Measurements from ENCODE around the gene TXK.

Gene TXK

DNA sequence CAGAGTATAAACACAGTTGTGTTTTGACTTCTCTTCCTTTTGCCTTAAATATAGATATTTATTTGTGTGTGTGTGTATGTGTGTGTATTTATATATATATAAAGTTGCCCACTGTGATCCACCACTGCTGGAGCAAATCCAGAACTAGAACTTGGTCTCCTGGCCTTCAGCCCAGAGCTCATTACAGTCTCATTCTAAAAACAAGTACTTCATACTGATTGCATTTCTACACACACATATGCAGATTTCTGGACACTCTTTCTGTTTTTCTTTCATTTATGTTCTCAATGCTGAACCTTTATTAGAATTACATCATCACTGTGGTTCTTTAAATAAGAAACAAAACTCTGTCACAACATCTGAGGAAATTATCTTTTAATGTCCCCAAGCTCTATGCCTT lies 381 bp downstream of the TXK start:
- DNase-seq, result no peak

DNA sequence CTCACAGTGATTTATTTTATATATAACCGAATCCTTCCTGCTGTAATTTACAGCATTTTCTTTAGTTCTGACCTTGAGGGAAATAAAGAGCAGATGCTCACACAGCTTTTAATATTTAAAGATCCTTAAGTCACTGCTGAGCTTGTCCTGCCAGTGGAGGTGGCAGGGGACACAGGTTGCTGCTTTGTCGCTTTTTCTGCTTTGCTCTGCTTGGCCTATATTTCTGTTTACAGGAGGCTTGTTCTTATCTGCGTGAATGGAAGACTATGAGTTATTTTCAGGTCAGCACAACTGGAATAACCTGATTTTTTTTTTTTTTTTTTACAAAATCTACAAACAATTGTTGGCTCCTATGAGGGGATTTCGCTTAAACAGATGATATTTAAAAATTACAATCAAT lies 2.3 kb downstream of the TXK start:
- DNase-seq, result no peak

DNA sequence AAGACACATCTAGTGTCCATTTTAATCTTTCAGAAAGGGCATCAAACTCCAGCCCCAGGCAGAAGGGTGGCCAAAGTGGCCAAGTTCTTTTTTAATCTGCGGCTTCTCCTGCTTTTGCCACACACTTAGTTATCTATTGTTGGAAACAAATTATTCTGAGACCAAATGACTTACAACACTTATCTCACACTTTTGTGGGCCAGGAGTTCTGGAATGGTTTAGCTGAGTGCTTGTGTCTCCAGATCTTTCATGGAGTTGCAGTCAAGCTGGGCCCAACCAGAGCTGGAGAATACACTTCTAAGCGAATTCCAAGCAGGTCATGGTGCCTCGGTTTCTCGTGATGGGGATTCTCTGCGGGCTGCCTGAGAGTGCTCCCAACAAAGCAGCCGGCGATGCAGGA lies 4.0 kb downstream of the TXK start:
- no peak for DNase-seq

DNA sequence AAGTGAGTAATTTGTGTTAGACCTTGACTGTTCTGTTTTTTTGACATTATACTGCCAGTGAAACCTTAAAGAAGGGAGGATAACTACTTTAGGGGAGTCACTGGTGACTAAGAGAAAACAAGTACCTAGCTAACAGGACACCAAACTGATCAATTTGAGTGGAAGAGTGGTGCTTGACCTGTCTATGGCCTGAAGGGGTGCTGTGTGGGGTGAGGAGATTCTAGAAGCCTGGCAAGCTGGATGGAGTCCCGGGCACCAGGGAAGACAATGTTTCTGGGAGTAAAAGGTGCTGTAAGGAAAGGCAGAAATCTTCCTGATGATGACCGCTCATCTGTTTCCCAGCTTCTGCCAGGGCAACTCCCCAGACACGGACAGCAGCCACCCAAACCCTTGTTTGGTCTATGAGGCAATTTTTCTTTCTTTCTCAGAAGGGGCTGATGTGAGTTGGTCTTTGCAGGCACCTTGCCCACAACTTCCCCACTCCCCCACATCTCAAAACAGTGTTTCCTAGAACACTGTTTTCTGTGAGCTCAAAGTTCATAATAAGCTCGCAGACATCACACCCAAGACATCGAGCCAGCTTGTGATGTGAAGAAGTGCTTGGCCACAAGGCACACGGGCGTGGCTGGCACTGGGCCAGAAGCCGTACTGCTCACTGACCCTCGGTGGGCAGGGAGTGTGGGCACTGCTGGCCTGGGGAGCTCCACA lies 4.6 kb downstream of the TXK start:
- no peak for DNase-seq

DNA sequence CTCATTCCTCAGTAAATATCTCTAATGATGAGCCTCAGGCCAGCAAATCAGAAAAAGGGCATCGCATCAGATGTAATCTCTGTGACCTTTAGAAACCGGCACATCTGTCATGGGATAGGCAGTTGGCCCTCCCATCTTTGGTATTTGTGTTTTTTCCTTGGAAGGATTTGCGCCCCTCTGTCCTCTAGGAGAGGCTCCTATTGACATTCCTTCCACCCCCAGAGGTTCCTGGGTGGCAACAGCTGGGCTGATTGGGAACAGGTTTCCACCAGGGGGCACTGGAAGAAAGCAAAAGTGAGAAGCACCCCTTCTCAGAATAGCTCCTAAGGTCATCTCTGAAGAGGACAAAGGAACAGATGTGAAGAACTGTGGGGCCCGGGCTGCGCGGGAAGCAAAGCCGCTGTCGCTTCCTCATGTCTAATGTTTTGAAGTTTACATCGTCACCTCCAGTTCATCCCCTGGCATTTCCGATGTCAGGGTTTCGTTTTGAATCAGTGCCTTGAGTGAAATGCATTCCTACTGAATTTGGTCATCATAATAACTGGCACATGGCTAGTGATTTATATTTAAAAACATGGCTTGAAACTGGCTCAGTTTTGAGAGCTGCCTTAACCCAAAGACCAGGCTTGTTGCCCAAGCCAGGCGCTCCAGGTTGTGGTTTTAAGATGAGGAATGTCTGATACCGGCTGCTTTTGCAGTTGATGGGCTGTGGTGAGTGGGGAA lies 6.2 kb downstream of the TXK start:
- peak; percentile 94 for DNase-seq

DNA sequence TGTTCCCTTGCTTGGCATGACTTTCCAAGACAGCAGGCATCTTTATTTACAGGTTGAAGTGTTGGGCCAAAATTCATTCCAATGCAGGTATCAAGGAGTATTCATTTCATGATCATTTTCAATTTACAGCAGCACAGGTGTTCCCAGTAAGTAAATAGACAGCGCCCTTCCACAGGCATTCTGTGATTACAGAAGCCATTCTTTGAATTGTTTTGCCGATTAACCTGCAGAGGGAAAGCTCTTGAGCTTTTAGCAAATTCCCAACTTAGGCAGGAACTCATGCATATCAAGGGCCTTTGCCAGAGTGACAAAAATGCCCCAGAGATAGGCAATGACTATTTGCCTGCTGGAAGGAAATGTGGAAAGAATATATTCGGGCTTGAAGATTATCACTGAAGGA lies 6.8 kb downstream of the TXK start:
- DNase-seq, result no peak

DNA sequence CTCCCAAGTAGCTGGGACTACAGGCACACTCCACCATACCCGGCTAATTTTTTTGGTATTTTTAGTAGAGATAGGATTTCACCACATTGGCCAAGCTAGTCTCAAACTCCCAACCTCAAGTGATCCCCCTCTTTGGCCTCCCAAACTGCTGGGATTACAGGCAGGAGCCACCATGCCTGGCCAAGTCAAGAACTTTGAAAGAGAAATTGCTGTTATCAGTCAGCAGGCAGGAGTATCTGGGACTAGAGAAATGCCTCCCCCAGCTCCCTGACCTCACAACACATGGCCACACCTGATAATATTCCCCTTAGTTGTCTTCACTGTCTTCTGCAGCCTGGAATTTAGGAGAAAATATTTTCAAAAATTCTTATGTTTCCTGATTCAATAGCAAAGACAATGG lies 7.4 kb downstream of the TXK start:
- DNase-seq, result no peak

DNA sequence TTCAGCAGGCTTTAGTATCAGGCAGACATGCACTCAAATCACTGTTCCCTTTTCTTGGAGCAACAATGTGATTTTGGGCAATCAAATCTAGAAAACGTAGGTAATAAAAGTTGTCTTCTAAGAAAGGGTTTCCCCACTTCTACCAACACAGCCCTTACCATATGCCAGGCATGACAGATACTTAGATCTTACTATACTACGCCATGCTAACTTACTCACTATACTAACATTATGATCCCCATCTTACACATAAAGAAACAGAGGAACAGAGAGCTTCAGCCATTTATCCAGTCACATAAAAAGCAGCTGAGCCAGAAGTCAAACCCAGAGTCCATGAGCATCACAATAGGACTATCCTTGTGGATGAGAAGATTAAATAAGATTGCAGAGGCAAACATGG lies 9.2 kb downstream of the TXK start:
- DNase-seq, result no peak

DNA sequence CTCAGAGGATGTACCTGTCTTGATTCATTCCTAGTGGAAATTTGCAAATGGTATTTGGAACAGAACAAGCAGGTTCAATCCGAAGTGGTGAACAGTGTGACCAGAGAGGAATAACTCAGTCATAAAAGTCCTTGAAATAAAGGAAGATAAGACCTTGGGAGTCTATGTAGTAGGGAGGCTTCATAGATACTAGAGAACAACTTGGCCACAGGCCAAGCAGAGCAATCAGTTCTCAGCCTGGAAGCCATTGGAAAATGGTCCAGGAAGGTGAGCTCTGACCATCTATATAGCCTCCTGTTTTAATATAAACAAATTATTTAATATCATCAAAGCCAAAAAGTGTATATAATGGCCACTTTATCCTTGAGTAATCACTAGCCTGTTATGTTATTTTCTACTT lies 11.3 kb downstream of the TXK start:
- no peak for DNase-seq

DNA sequence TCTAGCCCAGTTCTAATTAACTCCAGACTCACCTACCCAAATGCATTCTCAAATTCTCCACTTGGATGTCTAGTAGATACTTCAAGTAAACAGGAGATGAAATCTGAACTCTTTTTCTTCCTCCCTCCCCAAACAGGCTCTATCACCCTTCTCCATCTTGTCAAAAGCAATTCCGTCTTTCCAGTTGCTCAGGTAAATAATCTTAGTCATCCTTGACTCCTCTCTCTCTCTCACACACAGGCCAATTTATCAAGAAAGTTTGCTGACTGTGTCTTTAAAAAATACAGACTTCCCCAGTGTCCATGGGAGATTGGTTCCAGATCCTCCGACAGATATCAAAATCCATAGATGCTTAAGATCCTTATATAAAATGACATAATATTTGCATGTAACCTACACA lies 12.9 kb downstream of the TXK start:
- DNase-seq, result no peak

DNA sequence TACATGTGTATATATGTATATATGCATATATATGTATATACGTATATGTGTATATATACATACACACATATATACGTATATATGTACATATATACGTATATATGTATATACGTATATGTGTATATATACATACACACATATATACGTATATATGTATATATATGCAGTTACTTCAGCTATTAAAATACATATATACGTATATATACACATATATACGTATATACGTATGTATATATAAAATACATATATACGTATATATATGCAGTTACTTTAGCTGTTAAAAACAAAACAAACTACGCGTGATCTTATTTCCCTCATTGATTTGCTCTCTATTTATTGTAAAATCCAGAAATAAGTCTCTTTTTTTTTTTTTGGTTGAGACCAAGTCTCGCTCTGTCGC lies 13.9 kb downstream of the TXK start:
- DNase-seq, result no peak

DNA sequence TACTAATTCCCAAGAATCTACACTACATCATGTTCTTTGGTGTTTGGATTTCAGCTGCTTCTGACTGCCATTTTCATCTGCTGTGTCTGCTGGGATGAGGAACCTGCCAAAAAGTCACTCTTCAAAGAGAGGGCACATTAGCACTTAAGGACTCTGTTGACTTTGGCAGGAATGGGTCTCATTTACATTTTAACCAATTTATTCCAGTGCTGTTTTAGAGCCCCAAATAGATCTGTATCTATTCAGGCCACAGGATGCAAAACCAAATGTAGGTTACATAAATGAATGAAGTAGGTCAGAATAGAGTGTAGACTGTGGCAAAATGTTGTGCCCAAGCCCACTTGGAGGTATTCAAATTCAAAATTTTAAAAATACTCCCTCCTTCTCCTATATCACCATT lies 14.4 kb downstream of the TXK start:
- no peak for DNase-seq

DNA sequence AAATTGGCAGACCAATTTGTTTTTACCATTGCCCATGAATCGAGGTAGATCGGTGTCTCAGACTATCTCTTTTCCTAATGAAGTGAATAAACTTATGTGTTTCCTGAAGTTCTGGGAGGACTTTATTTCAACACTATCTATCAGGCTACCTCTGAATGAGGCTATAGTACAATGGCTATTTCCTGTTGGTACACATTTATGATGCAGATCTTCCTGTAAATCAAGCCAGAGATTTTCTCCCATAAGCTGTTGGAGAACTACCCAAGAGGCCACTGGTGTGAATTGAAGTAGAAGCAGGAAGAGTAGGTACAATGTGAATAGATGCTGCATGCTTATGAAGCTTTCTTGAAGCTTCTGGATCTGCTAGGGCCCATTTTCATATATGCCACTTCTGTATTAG lies 16.0 kb downstream of the TXK start:
- no peak for DNase-seq

DNA sequence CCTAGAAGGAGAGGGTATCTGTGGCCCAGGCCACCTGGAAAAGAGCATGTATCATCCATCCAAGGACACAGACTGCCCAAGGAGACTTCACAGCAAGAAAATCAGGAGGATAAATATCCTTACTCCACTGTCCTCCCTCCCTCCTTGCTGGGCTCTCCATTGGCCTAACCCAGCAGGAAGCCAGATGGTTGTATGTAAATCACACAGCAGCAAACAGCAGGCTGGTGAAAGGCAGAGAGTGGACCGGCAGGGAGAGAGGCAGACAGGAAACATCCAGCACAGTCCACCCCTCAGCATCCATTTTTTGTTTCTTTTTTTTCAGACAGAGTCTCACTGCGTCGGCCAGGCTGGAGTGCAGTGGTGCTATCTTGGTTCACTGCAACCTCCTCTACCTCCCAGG lies 17.5 kb downstream of the TXK start:
- DNase-seq, result no peak

DNA sequence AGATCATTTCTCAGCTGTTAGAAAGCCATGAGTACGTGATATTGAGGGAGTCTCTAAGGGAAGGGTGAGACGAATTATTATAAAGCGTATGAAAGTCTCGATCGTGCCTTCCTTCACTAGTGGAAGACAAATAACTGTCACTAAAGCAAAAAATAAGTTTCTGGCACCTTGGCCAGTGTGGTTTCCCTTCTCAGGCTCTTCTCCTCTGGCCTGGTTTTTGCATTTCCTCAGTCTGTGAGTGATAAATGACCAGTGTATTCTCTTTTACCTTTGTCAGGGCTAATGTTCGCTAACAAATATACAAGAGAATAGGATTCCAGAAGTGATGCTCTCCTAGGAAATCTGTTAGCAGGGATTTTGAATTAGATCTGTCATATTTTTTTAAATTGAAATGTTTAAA lies 19.6 kb downstream of the TXK start:
- no peak for DNase-seq

DNA sequence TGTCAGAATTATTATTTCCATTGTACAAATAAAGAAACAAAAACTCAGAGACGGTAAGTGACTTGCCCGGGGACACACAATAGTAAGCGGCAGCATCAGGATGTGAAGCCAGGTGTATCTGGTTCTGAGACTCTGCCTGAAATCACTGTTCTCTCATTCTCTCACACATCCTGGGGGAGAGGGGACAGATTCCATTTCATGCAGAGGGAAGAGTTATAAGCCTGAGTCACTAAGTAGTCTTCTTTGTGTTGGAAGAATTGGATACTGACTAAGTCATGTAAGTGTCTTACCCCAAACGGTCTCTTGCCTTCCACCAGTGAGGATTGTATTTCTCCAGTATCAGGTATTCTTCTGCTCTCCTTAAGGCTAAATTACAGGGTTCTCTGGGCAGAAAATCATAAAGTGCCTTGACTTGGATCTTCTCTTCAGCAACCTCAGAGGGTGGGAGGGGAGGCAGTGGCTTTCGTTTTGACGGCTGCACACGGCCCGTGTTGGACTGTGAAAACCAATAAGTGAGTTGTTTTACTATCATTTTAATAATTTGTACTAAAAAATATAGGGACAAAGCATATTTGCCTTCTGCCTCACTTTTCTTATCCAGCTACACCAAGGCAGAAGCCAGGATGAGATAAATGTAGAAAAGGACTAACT lies 21.9 kb downstream of the TXK start:
- peak; percentile 79 for DNase-seq

DNA sequence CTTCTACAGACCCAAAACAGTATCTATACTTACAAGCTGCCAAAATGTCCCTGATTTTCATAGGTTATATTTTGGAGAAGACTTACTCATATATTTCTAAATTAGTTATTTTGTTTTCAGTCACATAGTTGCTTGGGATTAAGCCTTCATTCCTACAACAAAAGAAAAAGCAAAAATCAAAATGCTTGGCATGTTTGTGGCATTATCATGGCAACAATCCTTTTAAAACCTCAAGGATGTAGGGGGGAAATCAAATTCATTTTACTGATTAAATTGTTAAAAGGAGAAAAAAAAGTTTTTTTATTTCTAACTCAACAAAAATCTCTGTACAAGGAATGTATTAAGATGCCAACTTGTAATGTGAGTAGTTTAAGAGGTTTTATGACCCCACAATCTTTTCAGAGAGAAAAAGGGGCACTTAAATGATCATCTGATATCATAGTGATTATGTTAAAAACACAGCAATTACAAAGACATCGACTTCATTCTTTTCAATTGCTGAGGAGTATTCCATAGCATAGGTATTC lies 23.5 kb downstream of the TXK start:
- DNase-seq, result no peak

DNA sequence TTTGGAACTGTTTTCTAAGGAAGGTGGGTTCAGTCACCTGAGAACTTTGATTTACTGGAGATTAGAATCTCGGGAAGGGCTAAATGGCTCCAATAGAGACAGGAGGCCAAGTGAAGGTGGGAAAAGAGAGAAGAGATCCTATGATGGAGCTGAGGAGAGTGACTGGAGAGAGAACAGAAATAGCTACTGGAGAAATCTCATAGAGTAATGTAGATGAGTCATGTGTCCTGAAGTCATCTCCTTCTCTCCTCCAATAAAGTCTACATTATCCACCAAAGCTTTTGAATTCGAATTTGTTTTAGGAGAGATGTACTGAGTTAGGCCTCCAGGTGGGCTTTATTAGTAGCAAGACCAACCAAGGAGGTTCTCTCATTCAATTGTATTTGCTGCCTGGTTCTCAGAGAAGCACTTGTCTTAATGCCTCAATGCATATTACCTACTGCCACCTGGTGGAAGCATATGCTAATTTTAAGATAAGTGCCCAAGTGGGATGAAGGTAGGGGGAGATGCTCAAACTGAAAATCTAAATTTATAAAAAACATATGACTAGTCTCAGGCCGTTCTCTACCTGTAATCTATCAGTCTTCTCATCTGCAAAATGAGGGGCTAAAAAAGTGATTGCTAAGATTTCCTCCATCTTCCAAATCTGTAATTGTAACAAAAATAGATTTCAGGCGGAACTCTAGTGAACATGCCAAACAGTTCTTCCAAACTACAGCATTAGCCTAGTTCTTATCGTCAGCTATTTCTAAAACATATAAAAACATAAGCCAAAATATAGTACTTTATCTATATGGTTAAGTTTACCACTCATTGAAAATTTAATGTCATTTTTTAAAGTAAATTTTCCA lies 24.4 kb downstream of the TXK start:
- no peak for DNase-seq

DNA sequence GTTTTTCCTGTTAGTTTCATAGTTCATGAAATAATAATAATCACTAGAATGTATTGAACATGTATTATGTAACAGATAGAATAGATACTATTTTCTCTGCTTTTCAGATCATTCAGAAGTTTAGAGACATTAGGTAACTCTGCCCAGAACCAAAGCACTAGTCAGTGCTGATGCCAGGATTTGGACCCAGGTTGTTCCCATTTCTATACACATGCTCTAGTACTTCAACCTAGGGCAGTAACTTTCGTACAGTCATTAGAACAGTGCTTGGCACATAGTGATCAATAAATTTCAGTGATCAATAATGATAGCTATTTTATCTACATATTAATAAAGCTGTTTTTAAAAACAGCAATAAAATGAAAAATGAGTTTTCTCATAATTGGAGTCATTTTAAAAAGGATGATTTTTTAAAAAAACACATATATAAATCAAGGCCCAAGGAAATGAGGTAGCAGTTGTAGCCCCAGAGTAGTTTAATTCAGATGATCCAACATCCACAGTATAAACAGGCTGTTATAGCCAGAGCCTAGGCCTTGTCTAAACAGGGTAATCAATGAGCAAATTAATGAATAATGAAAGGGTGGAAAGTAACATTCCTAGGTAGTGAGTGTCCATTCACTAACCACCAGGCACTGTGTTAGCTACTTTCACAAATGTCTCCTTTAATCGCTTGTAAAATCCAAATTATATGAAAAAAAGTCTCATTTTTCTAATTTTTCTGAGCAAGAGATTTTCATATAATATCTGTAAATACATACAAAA lies 25.6 kb downstream of the TXK start:
- DNase-seq, result no peak

DNA sequence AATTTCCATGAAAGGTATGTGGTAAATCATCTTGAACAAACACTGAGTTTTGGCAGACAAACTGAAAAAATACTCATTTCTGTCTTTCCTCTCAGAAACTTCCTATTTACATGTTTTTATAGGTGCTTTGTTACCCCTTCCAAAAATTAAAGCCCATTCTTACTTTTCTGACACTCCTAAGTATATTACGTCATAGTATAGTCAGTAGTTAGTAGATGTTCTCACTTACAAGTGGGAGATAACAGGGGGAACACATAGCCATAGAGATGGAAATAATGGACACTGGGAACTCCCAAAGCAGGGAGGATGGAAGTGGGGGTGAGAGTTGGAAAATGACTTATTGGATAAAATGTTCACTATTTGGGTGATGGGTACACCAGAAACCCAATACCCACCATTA lies 28.8 kb downstream of the TXK start:
- no peak for DNase-seq

DNA sequence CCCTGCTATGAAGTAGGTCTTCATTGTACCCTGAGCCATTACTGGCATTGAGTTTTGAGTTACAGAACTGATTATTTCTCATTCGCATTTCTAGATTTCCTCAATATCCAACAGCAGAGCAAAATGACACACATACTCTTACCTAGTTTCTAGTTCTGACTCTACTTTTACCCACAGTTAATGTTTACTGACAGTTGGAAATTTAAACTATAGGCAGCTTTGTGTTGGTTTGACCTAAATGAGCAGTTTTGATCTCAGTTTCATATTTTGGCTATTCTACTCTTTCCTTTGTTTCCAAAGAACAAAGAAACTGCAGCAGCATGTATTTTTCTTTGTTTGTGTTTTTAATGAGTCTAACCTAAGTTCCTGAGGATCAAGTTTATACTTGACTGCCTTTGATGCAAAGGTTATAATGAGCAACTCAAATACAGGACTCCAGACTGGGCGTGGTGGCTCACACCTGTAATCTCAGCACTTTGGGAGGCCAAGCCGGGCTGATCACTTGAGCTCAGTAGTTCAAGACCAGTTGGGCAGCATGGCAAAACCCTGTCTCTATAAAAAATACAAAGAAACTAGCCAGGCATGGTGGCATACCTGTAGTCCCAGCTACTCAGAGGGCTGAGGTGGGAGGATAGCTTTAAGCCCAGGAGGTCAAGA lies 30.4 kb downstream of the TXK start:
- no peak for DNase-seq

DNA sequence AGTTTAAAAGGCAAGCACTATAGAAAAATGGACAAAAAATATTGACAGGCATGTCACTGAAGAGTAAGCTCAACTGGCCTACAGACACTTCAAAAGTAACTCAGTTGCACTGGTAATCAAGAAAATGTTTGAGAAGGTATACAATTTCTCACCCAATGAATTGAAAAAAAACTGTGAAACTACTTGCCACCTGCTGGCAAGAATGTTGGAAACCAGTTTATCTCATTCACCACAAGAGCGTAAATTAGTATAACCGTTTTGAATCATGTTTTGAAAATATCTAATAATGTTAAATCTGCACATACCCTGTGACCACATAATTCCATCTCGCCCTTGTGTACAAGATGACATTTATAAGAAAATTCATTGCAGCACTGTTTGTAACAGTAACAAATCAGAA lies 31.7 kb downstream of the TXK start:
- DNase-seq, result no peak

Measured in islet precursor cell (in vitro differentiated cells).